Mesothelial cell of epicardium (in vitro differentiated cells): ENCODE data around the gene FCN3. TPM values are rescaled to one million over a fixed set of nuclear protein-coding genes. Genes with fewer than 3 reads are reported as not detected.

Source experiments
- DNase-seq, 2 experiments: peaks; one replicate each; pipeline ENCODE4 v3.0.0; 2021; ENCODE audit warnings: low spot score in 2 of 2; ENCODE audit not compliant: unreplicated experiment in 2 of 2
- H3K27ac Mint-ChIP-seq: 2 replicates; pipeline ENCODE4 v1.8.0; 2021; ENCODE audit warnings: mixed read lengths
- H3K27me3 Mint-ChIP-seq: 2 replicates; pipeline ENCODE4 v1.8.0; 2021; ENCODE audit warnings: low read depth, mixed read lengths
- H3K36me3 Mint-ChIP-seq: 2 replicates; pipeline ENCODE4 v1.8.0; 2021; ENCODE audit warnings: mixed read lengths
- H3K4me1 Mint-ChIP-seq: 2 replicates; pipeline ENCODE4 v1.8.0; 2021; ENCODE audit warnings: mixed read lengths
- H3K4me3 Mint-ChIP-seq: 2 replicates; pipeline ENCODE4 v1.8.0; 2021; ENCODE audit warnings: mild to moderate bottlenecking, moderate library complexity, mixed read lengths
- H3K9me3 Mint-ChIP-seq: 2 replicates; pipeline ENCODE4 v1.8.0; 2021; ENCODE audit warnings: mixed read lengths
- CTCF ChIP-seq: fragments of 200-600 bp; sonication (generic); IDR thresholded peaks from one replicate; pipeline ENCODE4 v1.5.0; 2021; ENCODE audit warnings: antibody characterized with exemption; ENCODE audit not compliant: unreplicated experiment
- total RNA-seq: library from RNA; stranded (reverse); gene quantifications from 3 replicates; pipeline ENCODE4 v1.2.1, GENCODE V29; 2021

The FCN3 gene
- total RNA-seq, 1 donor from 2014 or later, result 0.22 TPM

- Mint-ChIP-seq H3K4me3 (no peak overlapping the region), H3K27me3 (peaks cover 16% of the 10 kb centered on the region), H3K4me1 (peaks cover 7% of the 10 kb centered on the region), H3K36me3 (no peaks in the 10 kb centered on the region), H3K27ac (no peak overlapping the region), H3K9me3 (no peaks in the 10 kb centered on the region)
- no peak for TF ChIP-seq CTCF
- DNase-seq, result no peak
Measured at GRCh38 chr1:27383661-27384060, 9.0 kb upstream of the FCN3 start.

GRCh38 chr1:27383039-27383605, 8.5 kb upstream of the FCN3 start, which contains the start of gene CD164L2:
Gene CD164L2, minus strand, starts transcription at chr1:27383333. Its CDS starts 94 bp downstream, at chr1:27383239.
- Mint-ChIP-seq H3K9me3 (no peaks in the 10 kb centered on the region), H3K36me3 (no peaks in the 10 kb centered on the region), H3K4me3 (peak within 1 kb of the TSS; percentile 48), H3K4me1 (peaks cover 7% of the 10 kb centered on the region), H3K27me3 (peaks cover 16% of the 10 kb centered on the region), H3K27ac (no peak within 1 kb of the TSS)
- TF ChIP-seq CTCF, result no peak
- peak in 1 of 2 experiments; percentile 79 for DNase-seq

GRCh38 chr1:27381969-27382762, 7.5 kb upstream of the FCN3 start:
- Mint-ChIP-seq H3K27ac (no peak overlapping the region), H3K4me1 (peaks cover 8% of the 10 kb centered on the region), H3K9me3 (no peaks in the 10 kb centered on the region), H3K27me3 (peaks cover 16% of the 10 kb centered on the region), H3K4me3 (no peak overlapping the region), H3K36me3 (no peaks in the 10 kb centered on the region)
- DNase-seq, result no peak
- no peak for TF ChIP-seq CTCF

GRCh38 chr1:27380766-27381733, 6.4 kb upstream of the FCN3 start:
- Mint-ChIP-seq H3K27me3 (peaks cover 16% of the 10 kb centered on the region), H3K4me3 (no peak overlapping the region), H3K36me3 (no peaks in the 10 kb centered on the region), H3K4me1 (peaks cover 8% of the 10 kb centered on the region), H3K27ac (no peak overlapping the region), H3K9me3 (no peaks in the 10 kb centered on the region)
- DNase-seq, result no peak
- TF ChIP-seq CTCF, result no peak

GRCh38 chr1:27380224-27380623, 5.6 kb upstream of the FCN3 start:
- Mint-ChIP-seq H3K4me3 (no peak overlapping the region), H3K27ac (no peak overlapping the region), H3K9me3 (no peaks in the 10 kb centered on the region), H3K36me3 (no peaks in the 10 kb centered on the region), H3K27me3 (peaks cover 16% of the 10 kb centered on the region), H3K4me1 (peaks cover 8% of the 10 kb centered on the region)
- no peak for TF ChIP-seq CTCF
- DNase-seq, result no peak
